GM21367 (cell line): ENCODE results near the gene WIPF2.

Source experiments
- ATAC-seq: cut with Tn5 transposase; IDR thresholded peaks from one replicate; pipeline ENCODE4 v1.9.1; 2021; ENCODE audit not compliant: unreplicated experiment

Gene WIPF2, protein sequence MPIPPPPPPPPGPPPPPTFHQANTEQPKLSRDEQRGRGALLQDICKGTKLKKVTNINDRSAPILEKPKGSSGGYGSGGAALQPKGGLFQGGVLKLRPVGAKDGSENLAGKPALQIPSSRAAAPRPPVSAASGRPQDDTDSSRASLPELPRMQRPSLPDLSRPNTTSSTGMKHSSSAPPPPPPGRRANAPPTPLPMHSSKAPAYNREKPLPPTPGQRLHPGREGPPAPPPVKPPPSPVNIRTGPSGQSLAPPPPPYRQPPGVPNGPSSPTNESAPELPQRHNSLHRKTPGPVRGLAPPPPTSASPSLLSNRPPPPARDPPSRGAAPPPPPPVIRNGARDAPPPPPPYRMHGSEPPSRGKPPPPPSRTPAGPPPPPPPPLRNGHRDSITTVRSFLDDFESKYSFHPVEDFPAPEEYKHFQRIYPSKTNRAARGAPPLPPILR

DNA sequence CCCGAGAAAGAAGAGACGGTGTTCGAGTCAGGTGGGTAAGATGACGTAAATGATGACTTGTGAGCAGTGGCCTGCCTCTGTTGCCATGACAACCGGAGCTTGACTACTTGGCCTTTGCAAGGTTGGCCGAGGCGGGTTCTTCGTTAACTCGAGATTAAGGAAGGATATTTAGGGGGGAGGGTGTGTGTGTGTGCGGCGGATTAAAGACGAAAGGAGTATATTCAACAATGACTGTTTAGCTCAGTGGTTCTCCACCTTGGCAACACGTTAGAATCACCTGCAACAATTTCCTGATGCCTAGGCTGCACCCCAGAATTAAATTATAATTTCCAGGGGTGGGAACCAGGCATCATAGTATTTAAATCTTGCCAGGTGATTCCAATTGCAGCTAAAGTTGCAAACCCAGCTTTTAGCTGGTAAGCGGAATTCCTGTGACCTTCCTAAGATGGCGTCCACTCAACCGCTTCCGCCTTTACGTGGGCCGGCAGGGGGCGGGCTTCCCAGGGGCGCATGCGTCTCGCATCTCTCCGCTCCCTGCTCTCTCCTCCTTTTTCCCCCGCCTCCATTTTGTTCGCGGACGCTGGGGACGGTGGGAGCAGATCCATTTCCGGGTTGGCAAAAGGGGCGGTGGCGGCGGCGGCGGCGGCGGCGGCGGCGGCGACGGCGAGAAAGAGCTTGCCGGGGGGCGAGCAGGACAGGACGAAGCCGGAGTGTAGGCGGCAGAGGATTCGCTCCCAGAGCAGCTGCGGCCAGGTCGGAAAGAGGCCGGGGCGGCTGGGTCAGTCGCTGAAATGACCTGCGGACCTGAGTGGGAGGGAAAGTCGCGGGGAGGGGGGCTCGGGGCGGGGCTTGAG lies at the start of gene WIPF2:
Gene WIPF2, plus strand, starts transcription at position 565 of the 854 bp plus-strand sequence. CDS start 37,156 bp downstream, outside the sequence.
- peak; percentile 82 for ATAC-seq

DNA sequence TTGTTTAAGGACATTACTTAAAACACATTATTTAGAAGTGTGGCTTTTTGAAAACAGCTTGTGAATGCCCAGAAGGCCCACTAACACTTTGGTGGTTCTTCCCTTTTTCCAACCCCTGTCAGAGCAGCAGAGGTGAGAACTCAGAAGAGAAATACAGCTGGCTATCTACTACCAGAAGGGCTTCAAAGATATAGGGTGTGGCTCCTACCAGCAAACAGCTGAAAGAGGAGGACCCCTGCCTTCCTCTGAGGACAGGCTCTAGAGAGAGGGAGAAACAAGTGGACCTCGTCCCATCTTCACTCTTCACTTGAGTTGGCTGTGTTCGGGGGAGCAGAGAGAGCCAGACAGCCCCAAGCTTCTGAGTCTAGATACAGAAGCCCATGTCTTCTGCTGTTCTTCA lies 48.8 kb upstream of the WIPF2 start:
- no peak for ATAC-seq

DNA sequence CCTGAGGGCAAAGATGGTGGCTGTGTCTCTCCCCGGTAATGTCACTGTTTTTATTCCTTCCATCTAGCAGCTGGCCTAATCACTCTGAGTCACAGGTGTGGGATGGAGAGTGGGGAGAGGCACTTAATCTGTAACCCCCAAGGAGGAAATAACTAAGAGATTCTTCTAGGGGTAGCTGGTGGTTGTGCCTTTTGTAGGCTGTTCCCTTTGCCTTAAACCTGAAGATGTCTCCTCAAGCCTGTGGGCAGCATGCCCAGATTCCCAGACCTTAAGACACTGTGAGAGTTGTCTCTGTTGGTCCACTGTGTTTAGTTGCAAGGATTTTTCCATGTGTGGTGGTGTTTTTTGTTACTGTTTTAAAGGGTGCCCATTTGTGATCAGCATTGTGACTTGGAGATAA lies 47.4 kb upstream of the WIPF2 start:
- no peak for ATAC-seq

DNA sequence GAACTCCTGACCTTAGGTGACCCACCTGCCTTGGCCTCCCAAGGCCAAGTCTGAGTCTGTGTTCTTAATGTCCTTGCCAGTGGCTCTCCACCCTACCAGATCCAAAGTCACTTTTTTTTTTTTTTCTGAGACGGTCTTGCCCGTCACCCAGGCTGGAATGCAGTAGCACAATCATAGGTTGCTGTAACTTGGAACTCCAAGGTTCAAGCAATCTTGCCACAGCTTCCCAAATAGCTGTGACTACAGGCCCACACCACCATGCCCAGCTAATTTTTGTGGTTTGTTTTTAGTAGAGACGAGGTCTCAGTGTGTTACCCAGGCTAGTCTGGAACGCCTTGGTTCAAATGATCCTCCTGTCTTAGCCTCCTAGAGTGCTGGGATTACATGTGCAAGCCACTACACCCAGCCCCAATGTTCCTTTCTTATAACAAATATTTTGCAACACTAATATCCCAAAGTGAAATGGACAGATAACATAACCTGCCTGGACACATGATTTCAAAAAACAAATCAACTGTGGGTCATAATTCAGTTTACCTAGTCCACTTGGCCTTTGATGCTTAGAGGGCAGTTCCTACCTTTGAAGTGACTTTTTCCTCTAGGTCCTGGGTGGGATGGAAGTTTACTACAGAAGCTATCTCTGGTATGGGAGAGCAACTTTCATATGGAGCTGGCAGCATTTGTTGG lies 45.9 kb upstream of the WIPF2 start:
- ATAC-seq, result no peak

DNA sequence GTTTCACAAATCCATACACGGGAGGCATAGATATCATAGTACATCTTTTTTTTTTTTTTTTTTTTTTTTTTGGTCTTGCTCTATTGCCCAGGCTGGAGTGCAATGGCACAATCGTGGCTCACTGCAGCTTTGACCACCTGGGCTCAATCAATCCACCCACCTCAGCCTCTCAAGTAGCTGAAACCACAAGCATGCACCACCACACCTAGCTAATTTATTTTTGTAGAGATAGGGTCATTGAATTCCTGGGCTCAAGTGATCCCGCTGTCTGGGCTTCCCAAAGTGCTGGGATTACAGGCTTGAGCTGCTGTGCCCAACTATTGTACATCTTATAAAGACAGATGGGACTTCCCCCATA lies 45.3 kb upstream of the WIPF2 start:
- ATAC-seq, result no peak

DNA sequence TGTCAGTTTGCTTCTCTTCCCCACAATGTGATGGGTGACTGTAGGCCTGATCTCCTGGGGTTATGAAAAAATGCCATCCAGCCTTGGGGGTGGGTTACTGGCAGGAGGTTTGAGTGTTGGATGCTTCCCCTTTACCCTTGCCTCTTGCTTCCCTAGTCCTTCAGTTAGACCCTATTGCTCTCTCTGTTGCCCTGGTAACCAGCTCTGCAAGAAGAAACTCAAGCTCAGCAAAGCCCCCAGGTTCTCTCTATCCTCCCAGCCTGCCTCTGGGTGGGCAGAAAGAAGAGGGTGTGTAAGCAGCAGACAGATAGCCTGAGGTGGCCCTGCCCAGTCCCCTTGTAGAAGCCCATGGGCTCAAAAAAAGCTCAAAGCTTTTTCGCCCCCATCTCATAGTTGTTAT lies 44.6 kb upstream of the WIPF2 start:
- no peak for ATAC-seq

DNA sequence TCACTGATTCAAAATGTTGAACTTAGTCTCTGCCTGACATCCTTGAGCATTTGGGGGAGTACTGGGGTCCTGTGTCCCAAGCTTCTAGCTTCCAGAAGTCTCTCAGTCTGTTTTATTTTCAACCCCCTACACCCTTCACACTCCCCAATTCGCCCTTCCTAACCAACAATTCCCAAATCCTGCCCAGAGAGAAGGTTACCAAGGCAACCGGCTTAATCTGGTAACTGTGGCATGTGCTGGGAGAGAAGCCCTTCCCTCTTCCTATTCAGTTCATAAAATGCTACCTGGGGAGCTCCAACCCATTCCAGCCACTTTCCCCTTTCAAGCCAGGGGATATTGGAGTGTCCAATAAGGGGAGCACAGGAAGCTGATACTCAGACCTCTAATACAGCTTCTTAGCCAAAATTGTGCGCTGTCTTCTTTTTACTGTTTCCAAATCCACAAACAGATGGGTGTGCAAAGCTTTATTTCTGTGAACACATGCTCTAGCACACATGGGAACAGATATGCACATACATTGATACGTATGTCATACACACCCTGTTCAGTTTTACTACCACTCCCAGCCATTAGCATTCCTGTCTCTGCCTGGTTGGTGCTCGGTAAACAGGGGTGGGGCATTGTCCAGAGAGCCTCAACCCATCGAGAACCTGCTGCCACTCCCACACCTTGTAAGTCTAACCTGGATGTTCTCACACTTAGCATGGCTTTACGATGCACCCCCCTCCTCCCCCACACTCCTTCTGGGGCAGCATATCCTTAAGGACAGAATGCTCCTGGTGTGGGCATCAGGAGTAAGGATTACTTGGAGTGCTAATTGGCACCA lies 43.0 kb upstream of the WIPF2 start:
- ATAC-seq, result no peak

DNA sequence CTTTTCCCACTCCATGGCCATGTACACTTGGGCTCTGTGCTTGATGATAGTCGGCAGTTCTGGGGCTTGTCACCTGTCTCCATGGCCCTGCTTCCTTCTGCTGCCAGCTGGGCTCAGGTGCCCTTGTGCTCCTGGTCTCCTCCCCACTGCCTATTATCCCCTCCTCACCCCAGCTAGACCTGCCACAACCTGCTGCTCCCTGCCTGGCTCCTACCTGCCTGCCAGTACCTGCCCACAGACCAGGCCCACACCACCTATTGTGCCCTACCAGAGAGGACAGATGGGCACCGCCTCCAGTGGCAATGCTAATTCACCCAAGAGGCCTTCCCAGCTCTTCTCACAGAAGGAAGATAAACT lies 42.4 kb upstream of the WIPF2 start:
- ATAC-seq, result no peak

DNA sequence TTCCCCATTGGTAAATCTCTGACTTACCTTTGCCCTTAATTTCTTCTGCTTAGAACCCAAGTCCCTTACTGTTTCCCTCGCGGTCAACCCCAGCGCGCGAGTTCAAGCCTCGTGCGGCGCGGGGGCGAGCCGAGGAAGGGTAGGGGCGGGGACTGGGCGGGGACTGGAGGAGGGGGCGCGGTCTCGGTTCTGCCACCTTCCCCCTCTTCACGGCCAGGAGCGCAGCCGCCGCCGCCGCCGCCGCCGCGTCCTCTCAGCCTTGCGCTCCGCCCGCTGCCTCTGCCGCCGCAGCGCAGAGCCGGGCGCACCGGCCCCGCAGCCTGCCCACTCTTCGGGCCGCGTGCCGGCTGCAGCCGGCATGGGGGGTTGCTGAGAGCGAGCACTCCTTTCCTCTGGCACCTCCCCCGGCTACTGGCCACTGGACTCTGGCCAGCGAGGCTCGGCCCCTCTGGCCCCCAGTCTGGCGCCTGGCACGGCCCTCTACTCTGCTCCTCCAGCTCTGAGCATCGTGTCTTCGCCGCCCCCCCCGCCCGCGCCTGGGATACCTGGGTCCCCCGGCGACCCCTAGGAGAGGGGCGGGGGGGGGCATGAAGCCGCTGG lies 41.7 kb upstream of the WIPF2 start, which contains the start of gene RAPGEFL1:
Gene RAPGEFL1, plus strand, starts transcription at position 196 of the 600 bp plus-strand sequence. Its CDS starts 392 bp downstream, at position 588.
- ATAC-seq, result no peak

DNA sequence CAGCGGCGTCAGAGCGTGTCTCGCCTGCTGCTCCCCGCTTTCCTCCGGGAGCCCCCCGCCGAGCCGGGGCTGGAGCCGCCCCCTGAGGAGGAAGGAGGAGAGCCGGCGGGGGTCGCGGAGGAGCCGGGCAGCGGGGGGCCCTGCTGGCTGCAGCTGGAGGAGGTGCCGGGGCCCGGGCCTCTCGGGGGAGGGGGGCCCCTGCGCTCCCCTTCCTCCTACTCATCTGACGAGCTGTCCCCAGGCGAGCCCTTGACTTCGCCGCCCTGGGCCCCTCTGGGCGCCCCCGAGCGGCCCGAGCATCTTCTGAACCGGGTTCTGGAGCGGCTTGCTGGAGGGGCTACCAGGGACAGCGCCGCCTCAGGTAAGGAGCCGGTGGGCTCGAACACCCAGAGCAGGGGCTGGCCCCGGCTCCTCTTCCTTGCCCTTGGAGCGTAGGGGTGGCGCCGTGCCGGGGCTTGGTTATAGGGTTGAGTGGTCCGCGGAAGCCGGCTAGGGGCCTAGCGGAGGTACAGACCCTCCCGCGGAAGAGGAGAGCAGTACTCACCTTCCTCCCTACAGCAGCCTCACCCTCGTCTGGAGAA lies 41.0 kb upstream of the WIPF2 start:
- ATAC-seq, result no peak

DNA sequence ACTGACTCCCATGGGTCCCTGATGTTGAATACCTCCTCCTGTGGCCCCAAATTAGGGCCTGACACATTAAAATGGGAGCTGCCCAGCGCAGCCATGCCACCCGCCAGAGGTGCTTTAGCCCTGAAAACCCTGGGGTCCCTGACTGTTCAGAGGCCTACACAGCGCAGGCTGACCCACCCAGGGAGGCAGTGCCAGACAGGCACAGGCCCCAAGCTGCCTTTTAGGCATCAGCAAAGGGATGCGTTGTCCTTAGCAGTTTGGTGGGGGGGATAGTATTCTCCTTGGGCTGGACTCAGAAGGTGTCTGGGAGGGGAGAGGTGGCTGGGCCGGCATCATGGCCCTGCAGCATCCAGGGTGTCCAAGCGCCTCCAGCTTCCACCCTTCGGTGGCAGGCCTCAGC lies 40.4 kb upstream of the WIPF2 start:
- no peak for ATAC-seq

DNA sequence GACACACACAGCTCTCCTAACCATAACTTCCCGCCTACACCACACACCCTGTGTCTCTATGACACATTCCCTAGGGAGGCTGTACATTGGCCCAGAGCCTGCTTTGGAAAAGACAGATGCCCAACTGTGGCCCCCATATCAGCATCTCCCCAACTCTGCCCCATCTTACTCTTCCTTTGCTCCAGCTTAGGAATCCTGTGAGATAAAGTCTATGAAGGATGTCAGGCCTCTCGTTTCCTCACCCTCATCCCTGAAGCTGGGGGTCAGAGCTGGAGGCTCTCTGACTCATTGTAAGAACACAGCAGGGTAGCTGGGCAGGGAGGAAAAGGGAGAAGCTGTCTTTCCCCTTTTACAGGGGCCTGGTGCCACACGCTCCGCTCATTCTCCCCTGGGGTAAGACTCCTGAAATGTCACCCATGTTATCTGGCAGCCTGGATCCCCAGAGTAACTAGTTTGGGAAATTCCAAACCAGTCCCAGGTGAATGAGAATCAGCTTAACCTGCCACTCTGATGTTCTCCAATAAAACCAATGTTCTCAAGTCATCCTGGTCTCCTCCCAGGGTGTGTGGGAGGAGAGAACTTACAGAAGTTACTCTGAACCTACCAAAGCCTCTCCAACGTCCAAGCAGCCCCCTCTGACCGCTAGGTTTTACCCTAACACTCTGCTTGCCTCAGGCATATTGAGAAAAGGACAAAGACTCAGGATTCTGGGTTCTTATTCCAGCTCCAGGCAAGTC lies 39.0 kb upstream of the WIPF2 start:
- no peak for ATAC-seq

DNA sequence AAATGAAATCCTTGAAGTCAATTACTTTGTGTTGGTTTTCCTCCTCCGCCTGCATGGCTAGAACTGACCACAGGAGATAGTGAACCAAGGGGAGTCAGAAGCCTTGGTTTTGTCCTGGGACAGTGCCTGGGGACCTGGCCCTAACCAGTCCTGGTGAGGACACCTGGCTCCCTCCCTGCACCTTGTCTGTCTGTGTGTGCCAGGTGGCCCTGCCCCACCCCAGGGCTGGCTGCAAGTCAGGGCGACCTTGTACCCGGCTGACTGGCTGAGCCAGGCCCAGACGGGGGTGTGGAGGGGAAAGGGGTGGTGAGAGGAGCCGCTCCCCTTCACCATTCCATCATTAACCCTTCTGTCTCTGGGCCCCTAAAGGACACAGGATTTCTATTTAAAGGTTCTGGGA lies 38.4 kb upstream of the WIPF2 start:
- no peak for ATAC-seq

DNA sequence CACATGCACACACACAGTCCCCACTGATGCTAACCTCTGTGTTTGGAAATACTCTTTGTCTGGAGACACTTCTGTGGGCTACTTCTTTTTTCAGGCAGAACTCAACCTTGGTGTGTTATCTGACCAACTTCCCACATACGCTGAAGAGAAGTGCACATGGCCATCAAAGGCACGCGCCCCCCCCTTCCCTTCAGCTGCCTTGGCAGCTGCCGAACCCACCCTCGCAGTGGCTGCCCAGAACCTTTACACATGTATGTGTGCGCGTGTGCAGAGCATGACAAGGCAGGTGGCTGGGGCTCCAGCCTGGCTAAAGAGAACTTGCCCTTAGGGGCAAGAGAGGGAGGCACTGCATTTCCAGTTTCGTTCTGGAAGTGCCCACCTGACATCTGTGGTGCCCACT lies 37.9 kb upstream of the WIPF2 start:
- ATAC-seq, result no peak

DNA sequence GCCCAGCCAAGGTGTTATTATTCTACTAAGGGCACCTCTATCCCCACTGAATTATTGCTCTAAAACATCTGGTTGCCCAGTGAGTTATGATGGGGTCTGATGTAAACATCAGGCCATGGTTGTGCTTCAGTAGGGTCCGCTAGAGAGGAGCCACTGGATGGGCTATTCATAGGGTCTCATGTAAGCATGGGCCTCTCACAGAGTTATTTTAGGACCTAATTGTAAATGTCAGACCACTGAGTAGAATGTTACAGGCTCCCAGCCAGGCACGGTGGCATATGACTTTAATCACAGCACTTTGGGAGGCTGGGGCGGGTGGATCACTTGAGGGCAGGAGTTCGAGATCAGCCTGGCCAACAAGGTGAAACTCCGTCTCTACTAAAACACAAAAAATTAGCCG lies 36.5 kb upstream of the WIPF2 start:
- no peak for ATAC-seq

DNA sequence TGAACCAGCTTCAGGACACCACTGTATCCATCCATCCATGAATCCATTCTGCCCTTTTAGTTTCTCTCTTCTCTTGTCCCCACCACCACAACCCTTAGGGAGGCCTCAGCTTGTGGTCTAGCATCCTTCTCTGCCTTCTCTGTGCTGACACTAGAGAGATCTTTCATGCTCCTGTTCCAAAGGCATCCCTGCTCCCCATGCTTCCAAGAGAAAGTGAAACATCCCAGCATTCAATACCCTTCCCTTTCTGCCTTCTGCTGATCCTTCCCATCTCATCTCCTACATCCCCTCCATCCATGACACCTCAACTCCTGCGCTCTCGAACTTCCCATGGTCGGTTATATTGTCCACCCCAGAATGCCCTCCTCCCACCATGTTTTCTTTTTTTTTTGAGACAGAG lies 31.9 kb upstream of the WIPF2 start:
- no peak for ATAC-seq

DNA sequence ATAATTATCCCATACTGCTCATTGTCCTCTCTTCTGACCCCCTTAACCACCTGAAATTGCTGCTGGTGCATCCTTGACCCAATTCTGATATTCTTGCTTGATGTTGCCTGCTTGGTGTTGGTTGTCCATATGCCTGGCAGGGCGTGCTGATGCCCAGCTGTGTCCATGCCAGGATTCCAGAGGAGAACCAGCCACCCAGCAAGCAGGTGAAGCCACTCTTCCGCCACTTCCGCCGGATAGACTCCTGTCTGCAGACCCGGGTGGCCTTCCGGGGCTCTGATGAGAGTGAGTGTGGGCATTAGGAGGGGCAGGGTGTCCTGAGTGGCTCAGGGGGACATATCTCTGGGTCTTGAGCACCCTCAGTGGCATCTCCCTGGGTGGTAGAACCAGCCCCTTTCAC lies 30.4 kb upstream of the WIPF2 start:
- no peak for ATAC-seq

DNA sequence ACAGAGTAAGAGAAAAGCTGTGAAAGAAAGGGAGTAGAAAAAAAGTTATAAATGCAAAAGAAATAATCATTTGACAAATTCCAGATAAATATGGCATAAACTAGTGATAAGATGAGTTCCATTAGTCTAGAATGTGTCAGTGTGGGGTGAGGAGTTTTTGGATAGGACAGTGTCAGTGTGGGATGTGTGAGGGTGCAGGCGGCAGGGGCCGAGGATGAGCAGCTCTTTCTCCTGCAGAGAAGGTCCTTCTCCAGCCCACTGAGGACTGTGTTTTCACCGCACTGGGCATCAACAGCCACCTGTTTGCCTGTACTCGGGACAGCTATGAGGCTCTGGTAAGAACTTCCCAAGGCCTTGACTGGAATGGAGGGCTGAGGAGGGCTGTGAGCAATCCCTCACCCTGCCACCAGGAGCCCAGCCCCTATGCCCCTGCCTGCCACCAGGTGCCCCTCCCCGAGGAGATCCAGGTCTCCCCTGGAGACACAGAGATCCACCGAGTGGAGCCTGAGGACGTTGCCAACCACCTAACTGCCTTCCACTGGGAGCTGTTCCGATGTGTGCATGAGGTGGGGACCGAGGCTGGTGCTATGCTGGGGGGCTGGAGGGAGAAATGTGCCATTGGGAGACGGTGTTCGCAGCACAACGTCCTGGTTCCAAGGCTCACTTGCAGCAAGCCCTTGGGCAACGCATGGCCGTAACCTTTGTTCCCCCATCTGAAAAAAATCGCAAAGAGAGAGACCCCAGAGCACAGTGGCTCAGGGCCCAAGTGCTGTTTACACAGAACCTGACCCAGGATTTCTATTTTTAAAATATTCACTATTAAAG lies 28.7 kb upstream of the WIPF2 start:
- ATAC-seq, result no peak
